ENCODE measurements around the gene DCAF8. TPM values are rescaled to one million over a fixed set of nuclear protein-coding genes. Genes with fewer than 3 reads are reported as not detected.
A peak's percentile ranks its signal among the peaks of the same experiment; 100 is the strongest.

The DCAF8 gene
- total and polyA plus RNA-seq, 2 experiments from 2014 or later, result 79.7 to 80.4 TPM

DNA sequence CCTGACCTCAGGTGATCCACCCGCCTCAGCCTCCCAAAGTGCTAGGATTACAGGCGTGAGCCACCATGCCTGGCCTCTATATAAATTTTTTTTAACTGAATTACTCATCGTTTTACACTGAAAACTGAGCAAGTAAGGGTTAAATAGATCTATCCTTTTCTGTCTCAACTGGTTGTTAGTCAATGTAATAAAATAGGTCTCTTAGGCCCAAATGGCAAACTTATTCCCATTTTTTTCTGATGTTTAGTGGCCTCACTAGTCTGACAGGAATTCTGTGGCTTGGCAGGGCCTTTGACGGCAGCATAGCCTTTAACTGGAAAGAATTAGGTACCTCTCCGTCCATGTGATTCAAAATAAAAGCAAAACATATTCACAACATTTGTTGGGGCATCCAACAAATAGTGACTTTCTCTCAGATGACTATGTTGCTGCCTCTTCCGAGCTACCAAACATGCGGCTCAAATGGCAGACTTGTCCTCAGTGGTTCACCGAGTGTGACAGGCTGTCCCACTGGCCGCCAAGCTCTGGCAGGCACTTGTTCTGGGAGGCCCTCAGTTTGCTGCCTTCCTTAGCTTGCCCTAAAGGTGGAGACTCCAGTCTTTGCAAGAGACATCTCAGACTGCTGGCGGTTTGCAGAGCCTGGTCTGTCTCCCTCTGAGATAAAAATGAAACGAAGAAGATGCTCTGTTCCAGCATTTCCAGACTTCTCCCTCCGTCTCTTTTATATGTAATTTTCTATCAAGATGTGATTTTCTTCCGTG, 93.6 kb downstream of the DCAF8 start:
- 61 to 65% methylated on average over 13 of the region's 13 CpGs for WGBS, 2 experiments (ENCODE audit: low coverage in 1 of 2, low lambda C conversion rate in 2 of 2, missing lambda C conversion rate in 2 of 2)
- H3K4me3 ChIP-seq, result no peak overlapping the region
- DNase-seq, result peak; percentile 50

DNA sequence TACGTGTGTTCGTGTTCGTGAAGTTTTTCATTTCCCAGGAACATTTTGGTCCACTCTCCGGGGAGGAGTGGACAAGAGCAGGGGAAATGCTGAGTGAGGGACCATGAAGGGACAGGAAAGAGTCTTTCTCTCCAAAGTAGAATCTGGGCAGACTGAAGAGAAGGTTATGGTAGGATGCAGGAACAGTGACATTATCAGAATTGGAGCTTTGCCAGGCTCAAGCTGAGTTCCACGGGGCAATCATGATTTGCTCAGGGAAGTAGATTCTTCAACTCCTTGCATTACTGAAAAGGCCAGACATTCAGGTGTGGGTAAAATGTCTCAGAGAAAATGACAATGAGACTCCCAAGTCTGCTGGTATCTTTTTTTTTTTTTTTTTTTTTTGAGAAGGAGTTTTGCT, 94.3 kb downstream of the DCAF8 start:
- no peak overlapping the region for H2AFZ ChIP-seq
- no peak for TF ChIP-seq EZH2 (IDR thresholded peaks at IDR 0.05; ENCODE audit: insufficient read depth, poor library complexity, severe bottlenecking)
- TF ChIP-seq EZH2phosphoT487 (IDR thresholded peaks at IDR 0.05; ENCODE audit: insufficient read depth, low read depth), result no peak
- H3K4me3 ChIP-seq, result no peak overlapping the region
- no peaks in the 10 kb centered on the region for H3K27me3 ChIP-seq (replicated peaks; ENCODE audit: insufficient read depth)
- no peaks in the 10 kb centered on the region for H3K9me2 ChIP-seq (ENCODE audit: insufficient read depth)
- in situ Hi-C loops (cut with MboI), result no loop called here
- H3K4me1 ChIP-seq (ENCODE audit: insufficient read depth), result peaks cover 8% of the 10 kb centered on the region
- WGBS, 2 experiments (ENCODE audit: low coverage in 1 of 2, low lambda C conversion rate in 2 of 2, missing lambda C conversion rate in 2 of 2), result 70 to 73% methylated on average over 5 of the region's 5 CpGs
- no peaks in the 10 kb centered on the region for H4K20me1 ChIP-seq (ENCODE audit: insufficient read depth)
- H3K9me3 ChIP-seq (ENCODE audit: low read depth), result no peaks in the 10 kb centered on the region
- no peaks in the 10 kb centered on the region for H3F3A ChIP-seq (ENCODE audit: insufficient read depth)
- H3K36me3 ChIP-seq (ENCODE audit: low read depth), result no peaks in the 10 kb centered on the region
- no peak overlapping the region for H3K4me2 ChIP-seq (ENCODE audit: unreplicated experiment)
- no peaks in the 10 kb centered on the region for H3K79me2 ChIP-seq (ENCODE audit: insufficient read depth)
- H3K9ac ChIP-seq, result no peak overlapping the region
- no peak for DNase-seq
- no peak overlapping the region for H3K27ac ChIP-seq

More for the DNA sequence above, 93.6 kb downstream of the DCAF8 start:
- no peaks in the 10 kb centered on the region for H3F3A ChIP-seq (ENCODE audit: insufficient read depth)
- H3K4me1 ChIP-seq (ENCODE audit: insufficient read depth), result peaks cover 8% of the 10 kb centered on the region
- peak overlapping the region; percentile 18 for H3K4me2 ChIP-seq (ENCODE audit: unreplicated experiment)
- H2AFZ ChIP-seq, result no peak overlapping the region
- TF ChIP-seq EZH2 (IDR thresholded peaks at IDR 0.05; ENCODE audit: insufficient read depth, poor library complexity, severe bottlenecking) (no peak), EZH2phosphoT487 (IDR thresholded peaks at IDR 0.05; ENCODE audit: insufficient read depth, low read depth) (no peak)
- H4K20me1 ChIP-seq (ENCODE audit: insufficient read depth), result no peaks in the 10 kb centered on the region
- no peaks in the 10 kb centered on the region for H3K79me2 ChIP-seq (ENCODE audit: insufficient read depth)
- H3K9ac ChIP-seq, result no peak overlapping the region
- H3K9me2 ChIP-seq (ENCODE audit: insufficient read depth), result no peaks in the 10 kb centered on the region
- no peaks in the 10 kb centered on the region for H3K27me3 ChIP-seq (replicated peaks; ENCODE audit: insufficient read depth)
- H3K36me3 ChIP-seq (ENCODE audit: low read depth), result no peaks in the 10 kb centered on the region
- in situ Hi-C loops (cut with MboI), result no loop called here
- no peak overlapping the region for H3K27ac ChIP-seq
- H3K9me3 ChIP-seq (ENCODE audit: low read depth), result no peaks in the 10 kb centered on the region

DNA sequence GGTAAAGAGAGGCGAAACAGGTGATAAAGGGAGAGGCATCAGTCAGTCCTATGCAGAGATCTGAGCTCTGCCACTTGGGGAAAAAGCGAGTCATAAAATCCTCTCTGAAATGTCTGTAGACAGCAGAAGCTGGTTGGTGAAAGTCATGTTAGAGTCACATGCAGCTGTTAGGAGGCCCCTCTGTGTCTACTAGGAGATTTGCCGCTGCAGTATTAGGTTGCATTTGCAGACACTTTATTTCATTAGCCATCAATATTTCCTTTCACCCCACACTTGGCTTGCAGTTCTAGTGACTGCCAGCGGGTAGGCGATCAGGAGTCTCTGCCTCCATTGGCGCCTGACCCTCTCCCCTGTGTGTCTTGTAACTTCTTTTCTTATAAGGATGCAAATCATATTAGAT, 94.8 kb downstream of the DCAF8 start:
- H4K20me1 ChIP-seq (ENCODE audit: insufficient read depth), result no peaks in the 10 kb centered on the region
- no peak overlapping the region for H3K4me3 ChIP-seq
- WGBS, 2 experiments (ENCODE audit: low coverage in 1 of 2, low lambda C conversion rate in 2 of 2, missing lambda C conversion rate in 2 of 2), result 81 to 83% methylated on average over 6 of the region's 6 CpGs
- no peak overlapping the region for H2AFZ ChIP-seq
- H3K9me2 ChIP-seq (ENCODE audit: insufficient read depth), result no peaks in the 10 kb centered on the region
- no peaks in the 10 kb centered on the region for H3K27me3 ChIP-seq (replicated peaks; ENCODE audit: insufficient read depth)
- no peaks in the 10 kb centered on the region for H3K36me3 ChIP-seq (ENCODE audit: low read depth)
- TF ChIP-seq EZH2 (IDR thresholded peaks at IDR 0.05; ENCODE audit: insufficient read depth, poor library complexity, severe bottlenecking) (no peak), EZH2phosphoT487 (IDR thresholded peaks at IDR 0.05; ENCODE audit: insufficient read depth, low read depth) (no peak)
- DNase-seq, result peak; percentile 49
- no peaks in the 10 kb centered on the region for H3K79me2 ChIP-seq (ENCODE audit: insufficient read depth)
- no peaks in the 10 kb centered on the region for H3K9me3 ChIP-seq (ENCODE audit: low read depth)
- no peak overlapping the region for H3K4me2 ChIP-seq (ENCODE audit: unreplicated experiment)
- in situ Hi-C loops (cut with MboI), result no loop called here
- H3F3A ChIP-seq (ENCODE audit: insufficient read depth), result no peaks in the 10 kb centered on the region
- H3K4me1 ChIP-seq (ENCODE audit: insufficient read depth), result peaks cover 8% of the 10 kb centered on the region
- no peak overlapping the region for H3K9ac ChIP-seq
- no peak overlapping the region for H3K27ac ChIP-seq

DNA sequence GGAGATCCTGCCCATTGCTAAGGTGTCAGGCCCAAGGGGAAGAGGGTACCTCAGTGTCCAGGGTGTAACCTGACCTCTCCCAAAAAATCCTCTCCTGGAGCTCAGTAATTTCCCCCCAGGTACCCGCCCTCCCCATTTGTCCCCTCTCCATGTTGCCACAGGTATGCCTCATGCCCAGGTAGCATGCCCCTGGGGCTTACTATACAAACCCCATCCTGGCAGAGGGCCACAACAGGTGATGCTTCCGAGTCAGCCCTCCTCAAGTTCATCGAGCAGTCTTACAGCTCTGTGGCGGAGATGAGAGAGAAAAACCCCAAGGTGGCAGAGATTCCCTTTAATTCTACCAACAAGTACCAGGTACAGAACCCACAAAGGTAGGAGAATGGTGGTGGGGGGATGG, 95.3 kb downstream of the DCAF8 start:
- WGBS, 2 experiments (ENCODE audit: low coverage in 1 of 2, low lambda C conversion rate in 2 of 2, missing lambda C conversion rate in 2 of 2), result 80 to 89% methylated on average over 4 of the region's 4 CpGs

More for the DNA sequence above, 95.3 kb downstream of the DCAF8 start:
- Histone ChIP-seq H3K27me3 (replicated peaks; ENCODE audit: insufficient read depth) (no peaks in the 10 kb centered on the region), H3K79me2 (ENCODE audit: insufficient read depth) (no peaks in the 10 kb centered on the region), H3K4me1 (ENCODE audit: insufficient read depth) (peaks cover 8% of the 10 kb centered on the region), H3K9me3 (ENCODE audit: low read depth) (no peaks in the 10 kb centered on the region), H2AFZ (no peak overlapping the region), H3K4me3 (no peak overlapping the region), H3K9me2 (ENCODE audit: insufficient read depth) (no peaks in the 10 kb centered on the region), H3K27ac (no peak overlapping the region), H3K4me2 (ENCODE audit: unreplicated experiment) (no peak overlapping the region), H4K20me1 (ENCODE audit: insufficient read depth) (no peaks in the 10 kb centered on the region), H3K9ac (no peak overlapping the region), H3F3A (ENCODE audit: insufficient read depth) (no peaks in the 10 kb centered on the region), H3K36me3 (ENCODE audit: low read depth) (no peaks in the 10 kb centered on the region)
- no peak for DNase-seq
- in situ Hi-C loops (cut with MboI), result no loop called here
- TF ChIP-seq EZH2 (IDR thresholded peaks at IDR 0.05; ENCODE audit: insufficient read depth, poor library complexity, severe bottlenecking) (no peak), EZH2phosphoT487 (IDR thresholded peaks at IDR 0.05; ENCODE audit: insufficient read depth, low read depth) (no peak)

All from GM23248 (cell line).